Measurements from ENCODE around the gene UGCG. TPM values are rescaled to one million over a fixed set of nuclear protein-coding genes. Genes with fewer than 3 reads are reported as not detected.

The UGCG gene
- total RNA-seq, 1 experiment from 2014 or later: 23.3 TPM

DNA sequence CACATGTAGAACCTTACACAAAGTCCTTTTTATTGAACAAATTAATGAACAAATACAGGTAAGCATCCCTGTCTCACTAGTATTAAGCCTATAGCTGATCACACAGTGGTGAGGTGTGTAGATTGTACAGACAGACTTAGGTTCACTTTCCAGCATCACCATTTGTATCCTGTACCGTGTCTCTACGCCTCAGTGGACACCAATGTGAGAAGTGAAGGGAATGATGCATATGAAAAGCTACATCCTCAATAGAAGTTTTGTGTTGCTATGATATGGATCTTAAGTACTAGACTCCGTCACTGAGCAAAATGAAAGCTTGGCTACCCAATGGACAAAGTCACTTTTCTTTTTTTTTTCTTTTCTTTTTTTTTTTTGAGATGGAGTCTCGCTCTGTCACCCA lies 46.6 kb downstream of the UGCG start:
- no peak overlapping the region for H2AK5ac ChIP-seq (ENCODE audit: insufficient read length, low read length)
- H4K8ac ChIP-seq (replicated peaks; ENCODE audit: insufficient read length, low read depth, low read length): no peak overlapping the region
- H3K23me2 ChIP-seq (ENCODE audit: insufficient read length, low read depth, low read length, poor library complexity, severe bottlenecking): no peaks in the 10 kb centered on the region
- H3K27me3 ChIP-seq (ENCODE audit: insufficient read depth, low read length): no peaks in the 10 kb centered on the region
- H3K9ac ChIP-seq (ENCODE audit: extremely low read depth, insufficient read length, low read length): no peak overlapping the region
- H2BK120ac ChIP-seq (ENCODE audit: low read depth, low read length, poor library complexity, severe bottlenecking): no peak overlapping the region
- no peaks in the 10 kb centered on the region for H3K9me3 ChIP-seq (ENCODE audit: control insufficient read depth, low read depth, low read length)
- H3K27me3 Mint-ChIP-seq (ENCODE audit: low read depth): no peaks in the 10 kb centered on the region
- no peaks in the 10 kb centered on the region for H3K36me3 Mint-ChIP-seq (ENCODE audit: insufficient read depth in 1 of 3, low read depth in 3 of 3)
- no peak overlapping the region for H3K27ac ChIP-seq (ENCODE audit: insufficient read length, low read depth, low read length)
- H3K4me1 ChIP-seq (ENCODE audit: insufficient read depth, low read length): no peaks in the 10 kb centered on the region
- no CpG with 5 or more reads among the region's 4 CpGs for WGBS (ENCODE audit: extremely low coverage, insufficient read length, low lambda C conversion rate)
- H2AFZ ChIP-seq (ENCODE audit: low read length): no peak overlapping the region
- no peak overlapping the region for H3K4me3 Mint-ChIP-seq
- H3K4ac ChIP-seq (ENCODE audit: low read depth, low read length): no peak overlapping the region
- H2BK20ac ChIP-seq (ENCODE audit: low read depth, low read length, poor library complexity, severe bottlenecking): no peak overlapping the region
- TF ChIP-seq, protein P1, sequence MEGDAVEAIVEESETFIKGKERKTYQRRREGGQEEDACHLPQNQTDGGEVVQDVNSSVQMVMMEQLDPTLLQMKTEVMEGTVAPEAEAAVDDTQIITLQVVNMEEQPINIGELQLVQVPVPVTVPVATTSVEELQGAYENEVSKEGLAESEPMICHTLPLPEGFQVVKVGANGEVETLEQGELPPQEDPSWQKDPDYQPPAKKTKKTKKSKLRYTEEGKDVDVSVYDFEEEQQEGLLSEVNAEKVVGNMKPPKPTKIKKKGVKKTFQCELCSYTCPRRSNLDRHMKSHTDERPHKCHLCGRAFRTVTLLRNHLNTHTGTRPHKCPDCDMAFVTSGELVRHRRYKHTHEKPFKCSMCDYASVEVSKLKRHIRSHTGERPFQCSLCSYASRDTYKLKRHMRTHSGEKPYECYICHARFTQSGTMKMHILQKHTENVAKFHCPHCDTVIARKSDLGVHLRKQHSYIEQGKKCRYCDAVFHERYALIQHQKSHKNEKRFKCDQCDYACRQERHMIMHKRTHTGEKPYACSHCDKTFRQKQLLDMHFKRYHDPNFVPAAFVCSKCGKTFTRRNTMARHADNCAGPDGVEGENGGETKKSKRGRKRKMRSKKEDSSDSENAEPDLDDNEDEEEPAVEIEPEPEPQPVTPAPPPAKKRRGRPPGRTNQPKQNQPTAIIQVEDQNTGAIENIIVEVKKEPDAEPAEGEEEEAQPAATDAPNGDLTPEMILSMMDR (conservative IDR thresholded peaks at IDR 0.05): no peak
- no peak overlapping the region for H3K23ac ChIP-seq (ENCODE audit: insufficient read length, low read depth, low read length)
- H3K27ac Mint-ChIP-seq: no peak overlapping the region
- no peak overlapping the region for H3K4me2 ChIP-seq (ENCODE audit: insufficient read depth, insufficient read length, low read length)
- H3K4me1 Mint-ChIP-seq: no peaks in the 10 kb centered on the region
- H3K79me2 ChIP-seq (ENCODE audit: insufficient read depth, low read length): no peaks in the 10 kb centered on the region
- no peaks in the 10 kb centered on the region for H3K9me3 Mint-ChIP-seq
- H3T11ph ChIP-seq (ENCODE audit: low read length): no peak overlapping the region
- H4K5ac ChIP-seq (ENCODE audit: insufficient read length, low read depth, low read length): no peak overlapping the region
- H2BK15ac ChIP-seq (ENCODE audit: low read depth, low read length): no peak overlapping the region
- H3K56ac ChIP-seq (ENCODE audit: insufficient read length, low read depth, low read length): no peak overlapping the region
- H4K91ac ChIP-seq (ENCODE audit: insufficient read length, low read depth, low read length): no peak overlapping the region
- no peak overlapping the region for H3K18ac ChIP-seq (ENCODE audit: insufficient read length, low read depth, low read length)
- H3K79me1 ChIP-seq (ENCODE audit: insufficient read depth, low read depth, low read length, poor library complexity, severe bottlenecking): no peaks in the 10 kb centered on the region
- H2BK5ac ChIP-seq (ENCODE audit: insufficient read length, low read length): no peak overlapping the region
- H3K14ac ChIP-seq (ENCODE audit: insufficient read depth, low read length): no peak overlapping the region
- no peaks in the 10 kb centered on the region for H4K20me1 ChIP-seq (ENCODE audit: control insufficient read depth, insufficient read depth, insufficient read length)
- no peak overlapping the region for H2BK12ac ChIP-seq (ENCODE audit: insufficient read length, low read depth, low read length)
- no peak for DNase-seq

Data from H9 (cell line).